ENCODE results near the gene PARL. TPM values are rescaled to one million over a fixed set of nuclear protein-coding genes. Genes with fewer than 3 reads are reported as not detected.

PARL gene
- total and polyA plus RNA-seq, 2 of the 8 experiments (the other 6 are each of a cell fraction or from before 2014, with no cell fraction given): 62.7 to 85.0 TPM

- Histone ChIP-seq H2BK20ac (ENCODE audit: low read length) (no peak overlapping the region), H3K36me3 (ENCODE audit: control insufficient read depth in 2 of 4, insufficient read depth in 4 of 4, low read length in 3 of 4) (peaks cover 0 to 18% (median 3%) of the 10 kb centered on the region in 4 experiments; a peak in 1 of 8 replicates), H3K9ac (replicated peaks in 1 of 4; ENCODE audit: extremely low read depth in 1 of 4, low read depth in 3 of 4, low read length in 3 of 4) (no peak overlapping the region), H3K4me3 (ENCODE audit: extremely low read depth in 1 of 4, insufficient read depth in 2 of 4, low read depth in 3 of 4, low read length in 4 of 4) (no peak overlapping the region), H4K20me1 (replicated peaks in 1 of 2; ENCODE audit: control insufficient read depth in 1 of 2, insufficient read depth in 2 of 2, low read length in 2 of 2) (no peaks in the 10 kb centered on the region), H3K4me2 (ENCODE audit: insufficient read depth in 1 of 2, low read depth in 2 of 2, low read length in 2 of 2) (no peak overlapping the region), H2BK120ac (replicated peaks; ENCODE audit: low read depth, low read length) (no peak overlapping the region), H3K18ac (ENCODE audit: extremely low read depth, low read length) (no peak overlapping the region), H2BK12ac (ENCODE audit: low read depth, low read length) (no peak overlapping the region), H3K23me2 (ENCODE audit: low read depth, low read length) (no peaks in the 10 kb centered on the region), H3K4ac (replicated peaks; ENCODE audit: insufficient read length, low read depth, low read length) (no peak overlapping the region), H3K27me3 (replicated peaks in 1 of 4; ENCODE audit: control insufficient read depth in 3 of 4, extremely low read depth in 1 of 4, insufficient read depth in 3 of 4, low read length in 3 of 4) (no peaks in the 10 kb centered on the region), H4K91ac (replicated peaks; ENCODE audit: insufficient read length, low read length) (no peak overlapping the region), H2AK5ac (ENCODE audit: low read depth, low read length) (no peak overlapping the region), H2AFZ (ENCODE audit: low read length) (no peak overlapping the region), H3K27ac (ENCODE audit: low read depth, low read length) (no peak overlapping the region), H3K9me3 (ENCODE audit: insufficient read depth in 2 of 2, low read depth in 1 of 2, low read length in 1 of 2) (no peaks in the 10 kb centered on the region), H4K8ac (ENCODE audit: extremely low read depth, insufficient read depth, low read length) (no peak overlapping the region), H3K79me1 (ENCODE audit: low read depth, low read length) (no peaks in the 10 kb centered on the region), H2BK5ac (ENCODE audit: low read depth, low read length) (no peak overlapping the region), H3K23ac (ENCODE audit: insufficient read length) (no peak overlapping the region), H3K14ac (ENCODE audit: insufficient read length) (no peak overlapping the region), H3K56ac (replicated peaks; ENCODE audit: insufficient read length, low read depth, low read length) (no peak overlapping the region), H4K5ac (ENCODE audit: insufficient read length, low read depth, low read length) (no peak overlapping the region), H3K4me1 (replicated peaks in 1 of 4; ENCODE audit: control insufficient read depth in 3 of 4, insufficient read depth in 4 of 4, low read length in 3 of 4) (no peaks in the 10 kb centered on the region), H3K79me2 (ENCODE audit: control insufficient read depth in 1 of 2, insufficient read depth in 2 of 2, low read length in 2 of 2) (no peaks in the 10 kb centered on the region), H2BK15ac (ENCODE audit: low read length) (no peak overlapping the region)
- TF ChIP-seq BCL11A (IDR thresholded peaks at IDR 0.05; ENCODE audit: low read depth in 2 of 2, low read length in 2 of 2): no peak
- TF ChIP-seq MAX (IDR thresholded peaks at IDR 0.05): no peak
- WGBS, 2 experiments (ENCODE audit: extremely low coverage in 1 of 2, insufficient coverage in 1 of 2, insufficient read length in 1 of 2, insufficient replicate concordance in 2 of 2, low coverage in 1 of 2, low lambda C conversion rate in 2 of 2, missing lambda C conversion rate in 1 of 2): 91% methylated on average over 2 of the region's 2 CpGs; no CpG with 5 or more reads in 1 of the 2 experiments
- POLR2A ChIA-PET (ENCODE audit: partially characterized antibody): no interaction called here
- CTCF ChIA-PET (ENCODE audit: partially characterized antibody): interaction anchor here (0.5 to 2.3 kb wide), 2 partner anchors 27 to 35 kb away, joined by 3 to 7 read pairs; no protein-coding TSS in a partner anchor
- DNase-seq (ENCODE audit: low read depth in 1 of 2, low spot score in 2 of 2): no peak
- no peak for FAIRE-seq
Observed at GRCh38 chr3:183931881-183932280, 47.2 kb upstream of the PARL start.

Data from H1 (cell line).